HEK293 (cell line): ENCODE results near the gene POU2AF3.

Experiments
- CTCF ChIA-PET: fragments of 350-600 bp; formaldehyde crosslinking; extraction: SDS; loops from one replicate; lab custom pipeline; 2021; ENCODE audit warnings: antibody characterized with exemption; lab: Yijun Ruan, JAX
- POLR2A ChIA-PET: fragments of 300-600 bp; formaldehyde crosslinking; extraction: SDS; loops from one replicate; lab custom pipeline; 2020; ENCODE audit warnings: antibody characterized with exemption, inconsistent platforms; lab: Yijun Ruan, JAX
- H3K27ac ChIP-seq: fragments of 200-500 bp; sonication (Bioruptor generic); 2 replicates; pipeline ENCODE4 v1.5.1; 2014; ENCODE audit warnings: low read depth, low read length, control low read depth, inconsistent platforms; ENCODE audit errors: extremely low read depth
- H3K36me3 ChIP-seq, 2 experiments: fragments of 200-500 bp in 1 of 2; sonication (Bioruptor generic) in 1 of 2; 1 replicate in 1 of 2; 2 replicates in 1 of 2; pipeline ENCODE4 v1.5.1; 2014 to 2017; ENCODE audit warnings: inconsistent platforms in 2 of 2, low read length in 2 of 2; ENCODE audit not compliant: control insufficient read depth in 2 of 2, insufficient read depth in 1 of 2
- H3K4me1 ChIP-seq: fragments of 200-500 bp; sonication (Bioruptor generic); 2 replicates; pipeline ENCODE4 v1.5.1; 2014; ENCODE audit warnings: mild to moderate bottlenecking, low read length, inconsistent platforms; ENCODE audit not compliant: control insufficient read depth, insufficient read depth
- H3K4me3 ChIP-seq: 2 replicates; pipeline ENCODE4 v1.5.1; 2011; ENCODE audit warnings: low read depth, mild to moderate bottlenecking, control low read depth, low read length, moderate library complexity
- H3K9me3 ChIP-seq: fragments of 200-500 bp; sonication (Bioruptor generic); 2 replicates; pipeline ENCODE4 v1.5.1; 2014; ENCODE audit warnings: low read depth, low read length, inconsistent platforms; ENCODE audit not compliant: control insufficient read depth, insufficient read depth
- BCL11A ChIP-seq: fragments of 450-650 bp; formaldehyde crosslinking; IDR thresholded peaks from 2 replicates; pipeline ENCODE4 v1.5.1; 2016; ENCODE audit warnings: low read depth, missing biosample characterization, missing genetic modification characterization
- SP3 ChIP-seq: fragments of 450-650 bp; formaldehyde crosslinking; IDR thresholded peaks from 2 replicates; pipeline ENCODE4 v1.5.1; 2016; ENCODE audit warnings: missing biosample characterization, missing genetic modification characterization
- TRIM28 ChIP-seq: IDR thresholded peaks from 2 replicates; pipeline ENCODE4 v1.6.1; 2011; ENCODE audit warnings: low read length, control low read depth, borderline replicate concordance
- ZBTB6 ChIP-seq: fragments of 450-650 bp; formaldehyde crosslinking; IDR thresholded peaks from 2 replicates; pipeline ENCODE4 v1.5.1; 2017; ENCODE audit warnings: missing biosample characterization, missing genetic modification characterization
- ZEB2 ChIP-seq: fragments of 450-650 bp; formaldehyde crosslinking; IDR thresholded peaks from 2 replicates; pipeline ENCODE4 v1.5.1; 2016; ENCODE audit warnings: missing biosample characterization, missing genetic modification characterization
- ZFP3 ChIP-seq: fragments of 450-650 bp; formaldehyde crosslinking; IDR thresholded peaks from 2 replicates; pipeline ENCODE4 v1.5.1; 2016; ENCODE audit warnings: low read depth, missing biosample characterization, missing genetic modification characterization
- ZNF112 ChIP-seq: fragments of 450-650 bp; formaldehyde crosslinking; IDR thresholded peaks from 2 replicates; pipeline ENCODE4 v1.5.0; 2017; ENCODE audit warnings: missing biosample characterization, missing genetic modification characterization
- ZNF140 ChIP-seq: fragments of 450-650 bp; formaldehyde crosslinking; IDR thresholded peaks from 2 replicates; pipeline ENCODE4 v1.5.1; 2016; ENCODE audit warnings: missing biosample characterization, missing genetic modification characterization
- ZNF148 ChIP-seq: fragments of 450-650 bp; formaldehyde crosslinking; IDR thresholded peaks from 2 replicates; pipeline ENCODE4 v1.5.0; 2017; ENCODE audit warnings: missing biosample characterization, missing genetic modification characterization, borderline replicate concordance
- ZNF221 ChIP-seq: fragments of 450-650 bp; formaldehyde crosslinking; IDR thresholded peaks from 2 replicates; pipeline ENCODE4 v1.5.1; 2017; ENCODE audit warnings: missing biosample characterization, missing genetic modification characterization, borderline replicate concordance
- ZNF26 ChIP-seq: fragments of 450-650 bp; formaldehyde crosslinking; IDR thresholded peaks from 2 replicates; pipeline ENCODE4 v1.5.1; 2016; ENCODE audit warnings: missing biosample characterization, missing genetic modification characterization
- ZNF341 ChIP-seq: fragments of 450-650 bp; formaldehyde crosslinking; IDR thresholded peaks from 2 replicates; pipeline ENCODE4; 2016; ENCODE audit warnings: low read depth, missing biosample characterization, missing genetic modification characterization
- ZNF548 ChIP-seq: fragments of 450-650 bp; formaldehyde crosslinking; IDR thresholded peaks from 2 replicates; pipeline ENCODE4 v1.5.1; 2016; ENCODE audit warnings: missing biosample characterization, missing genetic modification characterization
- ZNF555 ChIP-seq: fragments of 450-650 bp; formaldehyde crosslinking; conservative IDR thresholded peaks from 2 replicates; pipeline ENCODE4 v1.5.1; 2017; ENCODE audit warnings: missing biosample characterization, mild to moderate bottlenecking, missing genetic modification characterization, inconsistent platforms
- ZNF560 ChIP-seq: fragments of 450-650 bp; formaldehyde crosslinking; IDR thresholded peaks from 2 replicates; pipeline ENCODE4 v1.5.1; 2017; ENCODE audit warnings: missing biosample characterization, missing genetic modification characterization, borderline replicate concordance
- ZNF610 ChIP-seq: fragments of 450-650 bp; formaldehyde crosslinking; IDR thresholded peaks from 2 replicates; pipeline ENCODE4 v1.5.1; 2016; ENCODE audit warnings: missing biosample characterization, missing genetic modification characterization, borderline replicate concordance
- ZNF664 ChIP-seq: fragments of 450-650 bp; formaldehyde crosslinking; IDR thresholded peaks from 2 replicates; pipeline ENCODE4 v1.5.1; 2016; ENCODE audit warnings: missing biosample characterization, missing genetic modification characterization
- ZNF692 ChIP-seq: fragments of 450-650 bp; formaldehyde crosslinking; IDR thresholded peaks from 2 replicates; pipeline ENCODE4 v1.5.1; 2016; ENCODE audit warnings: missing biosample characterization, missing genetic modification characterization
- ZNF776 ChIP-seq: fragments of 450-650 bp; formaldehyde crosslinking; IDR thresholded peaks from 2 replicates; pipeline ENCODE4 v1.5.0; 2017; ENCODE audit warnings: missing biosample characterization, missing genetic modification characterization, borderline replicate concordance
- ZNF785 ChIP-seq: fragments of 450-650 bp; formaldehyde crosslinking; IDR thresholded peaks from 2 replicates; pipeline ENCODE4 v1.5.1; 2016; ENCODE audit warnings: missing biosample characterization, missing genetic modification characterization
- ZNF830 ChIP-seq: fragments of 450-650 bp; IDR thresholded peaks from 2 replicates; pipeline ENCODE4 v1.5.0; 2018; ENCODE audit warnings: missing biosample characterization, missing genetic modification characterization, low read depth, mild to moderate bottlenecking, moderate library complexity
- ZXDB ChIP-seq: fragments of 450-650 bp; formaldehyde crosslinking; IDR thresholded peaks from 2 replicates; pipeline ENCODE4 v1.5.1; 2016; ENCODE audit warnings: missing biosample characterization, missing genetic modification characterization

POU2AF3 gene

GRCh38 chr11:111335549-111335948 is 37.2 kb downstream of the POU2AF3 start:
- POLR2A ChIA-PET = no interaction called here
- H3K4me1 ChIP-seq = peaks cover 4% of the 10 kb centered on the region; the same call in 1 of the 2 replicates
- no peaks in the 10 kb centered on the region for H3K36me3 ChIP-seq
- H3K9me3 ChIP-seq = no peaks in the 10 kb centered on the region
- CTCF ChIA-PET = no interaction called here
- TF ChIP-seq ZNF776 (tag by site-specific recombination) (no peak), TRIM28 (no peak), ZNF140 (tag by site-specific recombination) (no peak), ZNF548 (tag by site-specific recombination) (no peak), ZNF785 (no peak), ZNF26 (tag by site-specific recombination) (no peak), ZNF341 (tag by site-specific recombination) (no peak), ZNF112 (tag by site-specific recombination) (no peak), ZFP3 (no peak), ZXDB (no peak), ZNF221 (no peak)
- TF ChIP-seq, all 188 proteins: peak for 0
- H3K4me3 ChIP-seq = no peak overlapping the region
- H3K27ac ChIP-seq = peak overlapping the region; percentile 37; the same call in 1 of the 2 replicates

GRCh38 chr11:111336062-111336461 is 37.7 kb downstream of the POU2AF3 start:
- H3K9me3 ChIP-seq = no peaks in the 10 kb centered on the region
- no peak for TF ChIP-seq ZNF555 (tag by site-specific recombination)
- TF ChIP-seq SP3 = no peak
- TF ChIP-seq ZNF148 = no peak
- TF ChIP-seq ZNF692 (tag by site-specific recombination) = no peak
- no peak for TF ChIP-seq ZNF560 (tag by site-specific recombination)
- no peak for TF ChIP-seq BCL11A
- no peak overlapping the region for H3K4me3 ChIP-seq
- ChIA-PET POLR2A (interaction anchor here (0.6 kb wide), 1 partner anchor 15 kb away, joined by 4 read pairs; no protein-coding TSS in a partner anchor), CTCF (no interaction called here)
- H3K4me1 ChIP-seq = peaks cover 4% of the 10 kb centered on the region; the same call in 1 of the 2 replicates
- H3K36me3 ChIP-seq = no peaks in the 10 kb centered on the region
- H3K27ac ChIP-seq = no peak overlapping the region

- POLR2A ChIA-PET = interaction anchor here (0.6 kb wide), 1 partner anchor 14 kb away, joined by 4 read pairs; no protein-coding TSS in a partner anchor
- no peak overlapping the region for H3K27ac ChIP-seq
- H3K9me3 ChIP-seq = no peaks in the 10 kb centered on the region
- no peaks in the 10 kb centered on the region for H3K36me3 ChIP-seq
- H3K4me1 ChIP-seq = peaks cover 4% of the 10 kb centered on the region; the same call in 1 of the 2 replicates
- CTCF ChIA-PET = no interaction called here
- H3K4me3 ChIP-seq = no peak overlapping the region
- no peak for TF ChIP-seq ZNF664
- TF ChIP-seq ZNF610 (tag by site-specific recombination) = no peak
- TF ChIP-seq ZBTB6 = peak; percentile 78; the same call in 1 of the 2 replicates
- no peak for TF ChIP-seq ZNF830
- TF ChIP-seq ZEB2 (tag by site-specific recombination) = 0 out of 2 replicates have a peak, but pooled peaks have one; percentile 17
These were observed 38.4 kb downstream of the POU2AF3 start for GRCh38 chr11:111336582-111337256.
